ENCODE results near the gene PSMD12. TPM values are rescaled to one million over a fixed set of nuclear protein-coding genes. Genes with fewer than 3 reads are reported as not detected.

PSMD12 gene
- total RNA-seq, 1 donor from 2014 or later, result 43.8 TPM

DNA sequence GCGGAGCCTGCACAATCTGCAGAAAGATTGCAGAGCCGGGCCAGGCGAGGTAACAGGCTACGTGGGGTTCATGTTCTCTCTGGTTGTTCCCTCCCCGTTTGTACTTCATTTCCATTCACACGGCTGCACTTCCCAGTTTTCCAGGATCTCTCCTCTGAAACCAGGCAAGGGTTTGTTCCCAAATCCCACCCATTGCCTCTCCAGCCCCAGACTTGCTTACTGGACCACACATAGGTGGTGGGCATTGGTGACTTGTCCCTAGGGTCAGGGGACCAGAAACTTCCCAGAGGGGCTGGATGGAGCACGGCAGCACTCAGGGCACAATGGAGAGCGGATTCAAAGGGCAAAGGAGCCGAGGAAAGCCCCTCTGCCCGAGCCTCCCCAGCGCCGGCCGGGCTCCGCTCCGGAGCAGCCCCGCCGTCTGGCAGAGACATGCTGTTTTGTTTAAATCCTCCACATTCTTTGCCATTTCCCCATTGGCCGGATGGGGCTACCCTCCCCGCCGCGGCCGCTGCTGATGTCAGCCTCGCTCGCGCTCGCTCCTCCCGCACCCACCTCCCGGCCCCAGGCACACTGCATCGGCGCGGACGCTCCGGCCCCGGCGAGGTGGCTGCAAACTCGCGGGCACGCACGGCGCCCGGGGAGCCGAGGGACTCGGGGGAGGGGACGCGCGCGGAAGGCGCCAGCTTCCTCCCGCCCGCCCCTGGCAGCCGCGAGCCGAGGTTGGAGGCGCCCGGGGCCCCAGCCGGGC lies 10.5 kb upstream of the PSMD12 start, which contains the start of gene PITPNC1:
Gene PITPNC1 (plus strand): TSS at position 545 of the 751 bp plus-strand sequence.
- Histone ChIP-seq H3K9me3 (no peaks in the 10 kb centered on the region), H3K4me3 (peak within 1 kb of the TSS; percentile 87), H3K36me3 (no peaks in the 10 kb centered on the region), H3K27ac (peak within 1 kb of the TSS; percentile 89), H3K4me1 (peaks cover 17% of the 10 kb centered on the region), H3K27me3 (no peaks in the 10 kb centered on the region)
- peak; percentile 88 for ATAC-seq
- DNase-seq, result peak; percentile 94
- TF ChIP-seq, protein P1, sequence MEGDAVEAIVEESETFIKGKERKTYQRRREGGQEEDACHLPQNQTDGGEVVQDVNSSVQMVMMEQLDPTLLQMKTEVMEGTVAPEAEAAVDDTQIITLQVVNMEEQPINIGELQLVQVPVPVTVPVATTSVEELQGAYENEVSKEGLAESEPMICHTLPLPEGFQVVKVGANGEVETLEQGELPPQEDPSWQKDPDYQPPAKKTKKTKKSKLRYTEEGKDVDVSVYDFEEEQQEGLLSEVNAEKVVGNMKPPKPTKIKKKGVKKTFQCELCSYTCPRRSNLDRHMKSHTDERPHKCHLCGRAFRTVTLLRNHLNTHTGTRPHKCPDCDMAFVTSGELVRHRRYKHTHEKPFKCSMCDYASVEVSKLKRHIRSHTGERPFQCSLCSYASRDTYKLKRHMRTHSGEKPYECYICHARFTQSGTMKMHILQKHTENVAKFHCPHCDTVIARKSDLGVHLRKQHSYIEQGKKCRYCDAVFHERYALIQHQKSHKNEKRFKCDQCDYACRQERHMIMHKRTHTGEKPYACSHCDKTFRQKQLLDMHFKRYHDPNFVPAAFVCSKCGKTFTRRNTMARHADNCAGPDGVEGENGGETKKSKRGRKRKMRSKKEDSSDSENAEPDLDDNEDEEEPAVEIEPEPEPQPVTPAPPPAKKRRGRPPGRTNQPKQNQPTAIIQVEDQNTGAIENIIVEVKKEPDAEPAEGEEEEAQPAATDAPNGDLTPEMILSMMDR (IDR thresholded peaks at IDR 0.05), result no peak
- intact Hi-C loops (cut with DNase I), result loop anchor here (10.0 kb wide), 1 partner anchor 318 kb away; no protein-coding TSS in a partner anchor

DNA sequence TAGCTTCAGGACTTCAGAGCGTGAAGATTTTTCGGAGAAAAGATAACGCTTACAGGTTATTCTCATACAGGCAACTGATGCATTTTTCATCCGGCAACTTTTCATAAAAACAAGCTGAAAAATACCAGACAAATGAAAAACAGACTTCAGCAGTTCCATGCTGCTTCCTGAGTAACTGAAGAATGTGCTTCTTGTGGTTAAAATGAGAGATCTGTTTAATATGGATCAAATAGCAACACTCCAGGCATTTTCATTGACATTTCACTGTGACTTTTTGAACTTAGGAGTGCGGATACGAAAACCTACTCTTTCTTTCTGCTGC lies 10.0 kb upstream of the PSMD12 start:
- TF ChIP-seq, protein P1 (IDR thresholded peaks at IDR 0.05), result no peak
- intact Hi-C loops (cut with DNase I), result loop anchor here (10.0 kb wide), 1 partner anchor 318 kb away; no protein-coding TSS in a partner anchor
- Histone ChIP-seq H3K4me1 (peaks cover 17% of the 10 kb centered on the region), H3K36me3 (no peaks in the 10 kb centered on the region), H3K4me3 (peak overlapping the region; percentile 87), H3K27me3 (no peaks in the 10 kb centered on the region), H3K9me3 (no peaks in the 10 kb centered on the region), H3K27ac (peak overlapping the region; percentile 89)
- DNase-seq, result no peak
- no peak for ATAC-seq

DNA sequence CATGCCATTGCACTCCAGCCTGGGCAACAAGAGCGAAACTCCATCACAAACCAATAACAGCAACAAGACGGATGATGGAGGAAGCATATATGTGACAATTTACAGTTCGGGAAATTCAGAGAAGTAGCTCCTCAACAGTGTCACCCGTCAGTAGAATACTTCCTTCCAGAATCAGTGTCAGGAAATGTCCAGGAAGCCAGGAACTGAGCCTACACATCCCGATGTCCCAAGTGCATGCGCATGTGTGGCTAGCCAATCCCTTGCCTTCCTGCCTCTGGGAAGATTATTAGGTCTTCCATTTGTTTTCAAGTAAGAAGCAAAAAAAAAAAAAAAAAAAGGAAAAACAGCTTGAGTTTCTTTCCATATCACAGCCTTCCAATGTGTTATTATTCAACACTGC lies 9.3 kb upstream of the PSMD12 start:
- no peak for DNase-seq
- H3K4me1 ChIP-seq, result peaks cover 17% of the 10 kb centered on the region

DNA sequence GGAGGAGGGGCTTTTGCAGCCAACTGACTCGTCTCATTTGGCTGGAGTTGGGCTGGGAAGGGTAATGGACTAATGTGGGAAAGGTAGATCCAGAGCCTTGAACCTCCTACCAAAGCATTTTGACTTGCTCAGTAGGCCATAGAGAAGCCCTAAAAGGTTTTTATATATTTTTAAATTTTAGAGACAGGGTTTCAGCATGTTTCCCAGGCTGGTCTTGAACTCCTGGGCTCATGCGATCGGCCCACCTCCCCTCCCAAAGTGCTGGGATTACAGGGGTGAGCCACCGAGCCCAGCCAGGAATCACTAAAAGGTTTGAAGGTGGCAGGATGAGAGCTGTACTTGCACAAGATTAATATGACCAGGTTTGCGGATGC lies 8.7 kb upstream of the PSMD12 start:
- Histone ChIP-seq H3K4me3 (no peak overlapping the region), H3K27ac (no peak overlapping the region), H3K27me3 (no peaks in the 10 kb centered on the region), H3K36me3 (no peaks in the 10 kb centered on the region), H3K9me3 (no peaks in the 10 kb centered on the region), H3K4me1 (peaks cover 17% of the 10 kb centered on the region)
- TF ChIP-seq, protein P1 (IDR thresholded peaks at IDR 0.05), result no peak
- ATAC-seq (no peak), DNase-seq (no peak)
- intact Hi-C loops (cut with DNase I), result loop anchor here (10.0 kb wide), 1 partner anchor 320 kb away; no protein-coding TSS in a partner anchor

More for the DNA sequence above, 9.3 kb upstream of the PSMD12 start:
- Histone ChIP-seq H3K9me3 (no peaks in the 10 kb centered on the region), H3K27me3 (no peaks in the 10 kb centered on the region), H3K4me3 (no peak overlapping the region), H3K36me3 (no peaks in the 10 kb centered on the region), H3K27ac (no peak overlapping the region)
- intact Hi-C loops (cut with DNase I), result loop anchor here (10.0 kb wide), 1 partner anchor 319 kb away; no protein-coding TSS in a partner anchor
- TF ChIP-seq, protein P1 (IDR thresholded peaks at IDR 0.05), result no peak
- ATAC-seq, result no peak

DNA sequence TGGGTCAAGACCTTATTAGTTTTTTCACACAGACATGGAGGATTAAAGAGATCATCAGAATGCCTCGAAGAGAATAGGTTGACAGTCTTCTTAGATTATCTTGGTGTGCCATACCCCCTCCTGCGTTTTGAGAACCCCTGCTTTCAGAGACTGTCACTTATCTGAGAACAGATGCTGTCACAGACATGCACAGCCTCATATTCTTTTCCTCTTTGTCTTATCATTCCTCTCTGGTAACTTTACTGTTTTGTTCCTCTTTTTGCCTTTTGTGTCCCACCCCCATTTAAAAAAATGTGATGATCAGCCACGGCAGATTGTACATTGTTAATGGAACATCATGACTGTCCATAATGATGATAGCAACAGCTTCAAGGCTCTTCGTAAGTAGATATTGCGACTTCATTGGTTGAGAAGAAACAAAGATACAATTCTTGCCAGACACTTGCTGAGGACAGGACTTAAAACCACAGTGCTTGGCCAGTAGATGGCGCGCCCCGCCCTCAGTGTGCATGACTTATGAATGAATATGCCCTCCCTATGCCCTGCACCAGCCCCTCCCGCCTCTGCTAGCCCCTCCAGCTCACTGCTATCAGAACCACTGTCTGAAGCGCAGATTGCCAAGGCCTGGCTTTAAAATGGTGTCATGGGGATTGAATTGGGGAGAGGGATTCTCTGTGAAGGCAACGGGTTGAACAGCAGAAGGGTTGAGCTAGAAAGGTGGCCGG lies 8.1 kb upstream of the PSMD12 start:
- TF ChIP-seq, protein P1 (IDR thresholded peaks at IDR 0.05), result peak; percentile 86
- no peaks in the 10 kb centered on the region for H3K36me3 ChIP-seq
- no peak overlapping the region for H3K4me3 ChIP-seq
- no peak overlapping the region for H3K27ac ChIP-seq
- DNase-seq, result peak; percentile 93
- H3K4me1 ChIP-seq, result peaks cover 13% of the 10 kb centered on the region
- H3K9me3 ChIP-seq, result no peaks in the 10 kb centered on the region
- intact Hi-C loops (cut with DNase I), result loop anchor here (10.0 kb wide), 1 partner anchor 320 kb away; no protein-coding TSS in a partner anchor
- peak; percentile 60 for ATAC-seq
- no peaks in the 10 kb centered on the region for H3K27me3 ChIP-seq

Data from upper lobe of right lung (tissue), 1 donor.